Thyroid gland (tissue), 4 donors: ENCODE data around the gene NT5C1B.

Experiments used
- CTCF ChIP-seq, 6 experiments: fragments of 200-600 bp in 3 of 6; fragments of 450-650 bp in 3 of 6; sonication (generic) in 3 of 6; IDR thresholded peaks; one replicate each; pipeline ENCODE4 v1.5.1; 2016 to 2019; ENCODE audit warnings: antibody characterized with exemption in 6 of 6, mild to moderate bottlenecking in 2 of 6, inconsistent platforms in 1 of 6, moderate library complexity in 1 of 6
- POLR2A ChIP-seq, 2 donors: fragments of 450-650 bp; IDR thresholded peaks; one replicate each; pipeline ENCODE4 v1.6.1; 2017; ENCODE audit warnings: antibody characterized with exemption in 2 of 2, mild to moderate bottlenecking in 2 of 2, moderate library complexity in 1 of 2

GRCh38 chr2:18626958-18627650 is 37.7 kb upstream of the NT5C1B start:
- TF ChIP-seq CTCF (IDR thresholded peaks at IDR 0.05) (no peak), POLR2A (IDR thresholded peaks at IDR 0.05) (no peak)
